ENCODE measurements around the gene PDE4B. TPM values are rescaled to one million over a fixed set of nuclear protein-coding genes. Genes with fewer than 3 reads are reported as not detected.

PDE4B gene
- total and polyA plus RNA-seq, 2 of the 13 experiments (the other 11 are each of a cell fraction or from before 2014, with no cell fraction given) = not detected

- CTCF ChIA-PET (ENCODE audit: low intra/inter-chr PET ratio, low total read pairs) = no interaction called here
- ATAC-seq = no peak
- no peak overlapping the region for H3K27ac ChIP-seq (ENCODE audit: extremely low read length, insufficient read depth, low read length)
- POLR2A ChIA-PET = no interaction called here
- no peak for DNase-seq (ENCODE audit: low spot score)
- H3K4me2 ChIP-seq (ENCODE audit: low read depth, low read length) = no peak overlapping the region
- 68% methylated on average over 5 of the region's 5 CpGs for WGBS (ENCODE audit: low lambda C conversion rate)
- H3K9ac ChIP-seq (ENCODE audit: insufficient read depth, low read depth, low read length) = no peak overlapping the region
- no TSS peak for BruUV-seq (replicated peaks)
- no peaks in the 10 kb centered on the region for H3K36me3 ChIP-seq (replicated peaks in 1 of 2; ENCODE audit: control insufficient read depth in 1 of 2, insufficient read depth in 2 of 2, low read length in 2 of 2)
- no peak overlapping the region for H3K4me3 ChIP-seq (replicated peaks in 1 of 3; ENCODE audit: insufficient read depth in 1 of 3, low read depth in 2 of 3, low read length in 3 of 3)
- no peaks in the 10 kb centered on the region for H3K4me1 ChIP-seq (ENCODE audit: insufficient read depth, low read length)
- H3K79me2 ChIP-seq (ENCODE audit: insufficient read depth, low read length) = no peaks in the 10 kb centered on the region
- no peak for FAIRE-seq
- no peak overlapping the region for H2AFZ ChIP-seq (ENCODE audit: low read length)
- intact Hi-C loops (cut with micrococcal nuclease; ENCODE audit: unreplicated experiment) (no loop called here), in situ Hi-C loops (cut with HindIII; ENCODE audit: extremely low pct_ligation_motif_present, low pct_unique_long_range_greater_than_20kb) (no loop called here)
- H4K20me1 ChIP-seq (ENCODE audit: insufficient read depth, low read length) = no peaks in the 10 kb centered on the region
- no peaks in the 10 kb centered on the region for H3K27me3 ChIP-seq (ENCODE audit: control insufficient read depth in 1 of 2, insufficient read depth in 2 of 2, low read length in 2 of 2)
- H3K9me3 ChIP-seq (ENCODE audit: low read length) = peaks cover 38% of the 10 kb centered on the region
- TF ChIP-seq NPAS2 (CRISPR knock-in tag; IDR thresholded peaks at IDR 0.05; ENCODE audit: borderline replicate concordance) (no peak), SOX6 (IDR thresholded peaks at IDR 0.05) (no peak), SOX6 (CRISPR knock-in tag; IDR thresholded peaks at IDR 0.05) (no peak), ZGPAT (CRISPR knock-in tag; IDR thresholded peaks at IDR 0.05) (no peak), NKX3-1 (CRISPR knock-in tag; IDR thresholded peaks at IDR 0.05) (no peak), CREB3 (CRISPR knock-in tag; IDR thresholded peaks at IDR 0.05) (no peak), SKIL (CRISPR knock-in tag; IDR thresholded peaks at IDR 0.05; ENCODE audit: borderline replicate concordance) (no peak), ZNF124 (CRISPR knock-in tag; IDR thresholded peaks at IDR 0.05) (no peak), AGO2 (optimal IDR thresholded peaks at IDR 0.05; ENCODE audit: low read depth, low read length) (no peak), NFE2L1 (CRISPR knock-in tag; IDR thresholded peaks at IDR 0.05; ENCODE audit: borderline replicate concordance) (no peak), ZNF891 (CRISPR knock-in tag; IDR thresholded peaks at IDR 0.05) (no peak), RFX3 (CRISPR knock-in tag; IDR thresholded peaks at IDR 0.05) (no peak), ZBTB7A (CRISPR knock-in tag; IDR thresholded peaks at IDR 0.05) (no peak), ZBTB33 (CRISPR knock-in tag; IDR thresholded peaks at IDR 0.05) (no peak), ZFP37 (CRISPR knock-in tag; IDR thresholded peaks at IDR 0.05; ENCODE audit: borderline replicate concordance) (no peak), ASH2L (IDR thresholded peaks at IDR 0.05; ENCODE audit: insufficient read length, low read depth, low read length) (no peak), CREB1 (IDR thresholded peaks at IDR 0.05) (no peak), CREB1 (CRISPR knock-in tag; IDR thresholded peaks at IDR 0.05) (no peak)
These were observed 339.6 kb downstream of the PDE4B start for GRCh38 chr1:66132324-66132723.

Data from HepG2 (cell line).